Endodermal cell (in vitro differentiated cells): ENCODE measurements around the gene ANKZF1. TPM values are rescaled to one million over a fixed set of nuclear protein-coding genes. Genes with fewer than 3 reads are reported as not detected.
A peak's percentile ranks its signal among the peaks of the same experiment; 100 is the strongest.

Source experiments
- DNase-seq: peaks from one replicate; pipeline ENCODE4 v3.0.0-alpha.2; 2017
- H3K27ac ChIP-seq: 2 replicates; pipeline ENCODE4 v1.5.1; 2013; ENCODE audit warnings: mild to moderate bottlenecking, low read depth, low read length, moderate library complexity
- H3K27me3 ChIP-seq: 2 replicates; pipeline ENCODE4 v1.6.1; 2013; ENCODE audit warnings: mild to moderate bottlenecking, low read length, moderate library complexity; ENCODE audit not compliant: insufficient read depth, control insufficient read depth, poor library complexity, severe bottlenecking
- H3K36me3 ChIP-seq: 2 replicates; pipeline ENCODE4 v1.7.0; 2013; ENCODE audit warnings: mild to moderate bottlenecking, low read length, moderate library complexity; ENCODE audit not compliant: control insufficient read depth, insufficient read depth
- H3K4me1 ChIP-seq: one replicate; pipeline ENCODE4 v1.7.0; 2013; ENCODE audit warnings: low read length; ENCODE audit not compliant: control insufficient read depth, insufficient read depth
- H3K4me3 ChIP-seq: 2 replicates; pipeline ENCODE4 v1.5.1; 2013; ENCODE audit warnings: mild to moderate bottlenecking, low read length, moderate library complexity
- H3K9ac ChIP-seq: 2 replicates; pipeline ENCODE4 v1.6.1; 2013; ENCODE audit warnings: mild to moderate bottlenecking, low read length, moderate library complexity; ENCODE audit not compliant: poor library complexity, severe bottlenecking; ENCODE audit errors: extremely low read depth
- H3K9me3 ChIP-seq: 2 replicates; pipeline ENCODE4 v1.6.1; 2013; ENCODE audit warnings: mild to moderate bottlenecking, low read length, moderate library complexity; ENCODE audit not compliant: control insufficient read depth
- H3K27ac Mint-ChIP-seq: 2 replicates; pipeline ENCODE4 v1.8.0; 2020; ENCODE audit warnings: mixed read lengths
- H3K27me3 Mint-ChIP-seq: 2 replicates; pipeline ENCODE4 v1.8.0; 2021; ENCODE audit warnings: mild to moderate bottlenecking, mixed read lengths; ENCODE audit not compliant: insufficient read depth
- H3K36me3 Mint-ChIP-seq: 2 replicates; pipeline ENCODE4 v1.8.0; 2020; ENCODE audit warnings: low read depth, mixed read lengths
- H3K4me1 Mint-ChIP-seq: 2 replicates; pipeline ENCODE4 v1.8.0; 2020; ENCODE audit warnings: mixed read lengths
- H3K4me3 Mint-ChIP-seq: 2 replicates; pipeline ENCODE4 v1.8.0; 2020; ENCODE audit warnings: mild to moderate bottlenecking, moderate library complexity, mixed read lengths
- H3K9me3 Mint-ChIP-seq: 2 replicates; pipeline ENCODE4 v1.8.0; 2020; ENCODE audit warnings: mild to moderate bottlenecking, mixed read lengths
- WGBS, 2 experiments: methylation state at CpG; one replicate each; pipeline versions ENCODE4 v1.1.5 to v1.1.7; 2013; ENCODE audit warnings: missing lambda C conversion rate in 2 of 2, mixed read lengths in 1 of 2; ENCODE audit not compliant: insufficient coverage in 1 of 2, insufficient read length in 1 of 2; 5-methylcytosine and 5-hydroxymethylcytosine counted together
- total RNA-seq, 2 donors: library from RNA; stranded (reverse); fragmentation: NEBNext Ultra II Directional in 1 of 2; extraction: Animal tissue kit (Norgen Biotek cat#: 25700) in 1 of 2; gene quantifications; 2 replicates in 1 of 2; 3 replicates in 1 of 2; pipeline ENCODE4 v1.2.1, GENCODE V29; 2021
- TF ChIP-seq, protein P1 (sequence below): fragments of 200-600 bp; sonication (generic); conservative IDR thresholded peaks from 2 replicates; pipeline ENCODE4 v1.5.0; 2021; ENCODE audit warnings: antibody characterized with exemption, mild to moderate bottlenecking

The ANKZF1 gene
- total RNA-seq, 2 donors from 2014 or later = 50.9 to 56.3 TPM

- 92 to 95% methylated on average over 11 to 18 of the region's 18 CpGs for WGBS, 2 experiments
- H3K36me3 Mint-ChIP-seq = peaks cover 44% of the 10 kb centered on the region
- Histone ChIP-seq H3K4me3 (no peak overlapping the region), H3K4me1 (no peaks in the 10 kb centered on the region), H3K9ac (no peak overlapping the region), H3K36me3 (peaks cover 54% of the 10 kb centered on the region), H3K27me3 (no peaks in the 10 kb centered on the region), H3K9me3 (no peaks in the 10 kb centered on the region), H3K27ac (no peak overlapping the region)
- H3K27me3 Mint-ChIP-seq = peaks cover 2% of the 10 kb centered on the region
- H3K27ac Mint-ChIP-seq = no peak overlapping the region
- DNase-seq = no peak
- peaks cover 1% of the 10 kb centered on the region for H3K9me3 Mint-ChIP-seq
- H3K4me3 Mint-ChIP-seq = no peak overlapping the region
- TF ChIP-seq, protein P1, sequence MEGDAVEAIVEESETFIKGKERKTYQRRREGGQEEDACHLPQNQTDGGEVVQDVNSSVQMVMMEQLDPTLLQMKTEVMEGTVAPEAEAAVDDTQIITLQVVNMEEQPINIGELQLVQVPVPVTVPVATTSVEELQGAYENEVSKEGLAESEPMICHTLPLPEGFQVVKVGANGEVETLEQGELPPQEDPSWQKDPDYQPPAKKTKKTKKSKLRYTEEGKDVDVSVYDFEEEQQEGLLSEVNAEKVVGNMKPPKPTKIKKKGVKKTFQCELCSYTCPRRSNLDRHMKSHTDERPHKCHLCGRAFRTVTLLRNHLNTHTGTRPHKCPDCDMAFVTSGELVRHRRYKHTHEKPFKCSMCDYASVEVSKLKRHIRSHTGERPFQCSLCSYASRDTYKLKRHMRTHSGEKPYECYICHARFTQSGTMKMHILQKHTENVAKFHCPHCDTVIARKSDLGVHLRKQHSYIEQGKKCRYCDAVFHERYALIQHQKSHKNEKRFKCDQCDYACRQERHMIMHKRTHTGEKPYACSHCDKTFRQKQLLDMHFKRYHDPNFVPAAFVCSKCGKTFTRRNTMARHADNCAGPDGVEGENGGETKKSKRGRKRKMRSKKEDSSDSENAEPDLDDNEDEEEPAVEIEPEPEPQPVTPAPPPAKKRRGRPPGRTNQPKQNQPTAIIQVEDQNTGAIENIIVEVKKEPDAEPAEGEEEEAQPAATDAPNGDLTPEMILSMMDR = no peak
- H3K4me1 Mint-ChIP-seq = peaks cover 6% of the 10 kb centered on the region
Observed at GRCh38 chr2:219209236-219210195, 20.1 kb upstream of the ANKZF1 start.

DNA sequence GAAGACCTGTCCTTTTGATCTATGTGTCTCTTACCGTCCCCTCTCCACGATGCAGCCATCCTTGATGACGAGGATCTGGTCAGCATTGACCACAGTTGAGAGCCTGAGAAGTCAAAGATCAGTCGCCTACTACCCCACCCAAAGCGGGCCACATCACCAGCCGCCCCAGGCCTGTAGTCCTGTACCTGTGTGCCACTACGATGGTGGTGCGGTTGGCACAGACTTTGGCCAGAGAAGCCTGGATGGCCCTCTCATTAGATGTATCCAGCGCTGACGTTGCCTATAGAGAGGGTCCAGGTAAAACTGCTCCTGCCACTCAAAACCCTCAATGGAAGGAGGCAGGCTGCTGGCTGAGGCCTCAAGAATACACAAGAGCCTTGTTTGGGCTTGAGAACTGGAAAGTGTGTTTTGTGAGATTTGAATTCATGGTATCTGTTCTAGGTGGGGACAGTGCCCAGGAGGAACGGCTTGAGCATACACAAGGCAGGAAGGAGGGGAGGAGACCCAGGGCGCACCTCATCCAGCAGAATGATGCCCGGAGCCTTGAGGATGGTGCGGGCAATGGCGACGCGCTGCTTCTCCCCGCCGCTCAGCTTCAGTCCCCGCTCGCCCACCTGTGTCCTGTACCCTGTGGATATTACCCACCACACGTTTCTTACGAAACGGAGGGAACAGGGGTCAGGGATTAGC lies 19.3 kb upstream of the ANKZF1 start:
- Histone ChIP-seq H3K4me1 (no peaks in the 10 kb centered on the region), H3K9me3 (no peaks in the 10 kb centered on the region), H3K4me3 (no peak overlapping the region), H3K36me3 (peaks cover 62% of the 10 kb centered on the region), H3K9ac (no peak overlapping the region), H3K27me3 (no peaks in the 10 kb centered on the region), H3K27ac (no peak overlapping the region)
- H3K27ac Mint-ChIP-seq = peak overlapping the region; percentile 36
- 93 to 96% methylated on average over 23 to 24 of the region's 24 CpGs for WGBS, 2 experiments
- DNase-seq = no peak
- H3K27me3 Mint-ChIP-seq = no peaks in the 10 kb centered on the region
- H3K4me3 Mint-ChIP-seq = no peak overlapping the region
- peaks cover 6% of the 10 kb centered on the region for H3K4me1 Mint-ChIP-seq
- TF ChIP-seq, protein P1 = no peak
- H3K36me3 Mint-ChIP-seq = peaks cover 50% of the 10 kb centered on the region
- H3K9me3 Mint-ChIP-seq = no peaks in the 10 kb centered on the region

GRCh38 chr2:219210886-219211362 lies 18.7 kb upstream of the ANKZF1 start:
- Mint-ChIP-seq H3K36me3 (peaks cover 50% of the 10 kb centered on the region), H3K27ac (peak overlapping the region; percentile 36), H3K9me3 (no peaks in the 10 kb centered on the region), H3K27me3 (no peaks in the 10 kb centered on the region), H3K4me3 (no peak overlapping the region), H3K4me1 (peaks cover 6% of the 10 kb centered on the region)
- WGBS, 2 experiments = 92 to 95% methylated on average over 6 to 9 of the region's 9 CpGs
- no peaks in the 10 kb centered on the region for H3K9me3 ChIP-seq
- peaks cover 65% of the 10 kb centered on the region for H3K36me3 ChIP-seq
- H3K27me3 ChIP-seq = no peaks in the 10 kb centered on the region
- no peaks in the 10 kb centered on the region for H3K4me1 ChIP-seq
- H3K9ac ChIP-seq = no peak overlapping the region
- H3K4me3 ChIP-seq = no peak overlapping the region
- no peak overlapping the region for H3K27ac ChIP-seq
- no peak for DNase-seq
- TF ChIP-seq, protein P1 = no peak
